Hepatocyte (in vitro differentiated cells): ENCODE data around the gene ATP6V1D.

Experiments
- CTCF ChIP-seq: fragments of 200-600 bp; sonication (generic); IDR thresholded peaks from 2 replicates; pipeline ENCODE4 v1.5.1; 2016; ENCODE audit warnings: antibody characterized with exemption, mild to moderate bottlenecking; ENCODE audit not compliant: poor library complexity
- EZH2 ChIP-seq: fragments of 200-600 bp; sonication (generic); IDR thresholded peaks from 2 replicates; pipeline ENCODE4 v1.6.1; 2016; ENCODE audit warnings: antibody characterized with exemption, mild to moderate bottlenecking, borderline replicate concordance
- EZH2phosphoT487 ChIP-seq: fragments of 200-600 bp; sonication (generic); IDR thresholded peaks from one replicate; pipeline ENCODE4 v1.6.1; 2018; ENCODE audit warnings: antibody characterized with exemption, mild to moderate bottlenecking, low read depth, moderate library complexity; ENCODE audit not compliant: unreplicated experiment, severe bottlenecking

GRCh38 chr14:67371247-67372148, 11.9 kb upstream of the ATP6V1D start:
- TF ChIP-seq EZH2 (no peak), CTCF (no peak), EZH2phosphoT487 (no peak)
